Measurements from ENCODE around the gene ZBTB16.

The ZBTB16 gene, protein sequence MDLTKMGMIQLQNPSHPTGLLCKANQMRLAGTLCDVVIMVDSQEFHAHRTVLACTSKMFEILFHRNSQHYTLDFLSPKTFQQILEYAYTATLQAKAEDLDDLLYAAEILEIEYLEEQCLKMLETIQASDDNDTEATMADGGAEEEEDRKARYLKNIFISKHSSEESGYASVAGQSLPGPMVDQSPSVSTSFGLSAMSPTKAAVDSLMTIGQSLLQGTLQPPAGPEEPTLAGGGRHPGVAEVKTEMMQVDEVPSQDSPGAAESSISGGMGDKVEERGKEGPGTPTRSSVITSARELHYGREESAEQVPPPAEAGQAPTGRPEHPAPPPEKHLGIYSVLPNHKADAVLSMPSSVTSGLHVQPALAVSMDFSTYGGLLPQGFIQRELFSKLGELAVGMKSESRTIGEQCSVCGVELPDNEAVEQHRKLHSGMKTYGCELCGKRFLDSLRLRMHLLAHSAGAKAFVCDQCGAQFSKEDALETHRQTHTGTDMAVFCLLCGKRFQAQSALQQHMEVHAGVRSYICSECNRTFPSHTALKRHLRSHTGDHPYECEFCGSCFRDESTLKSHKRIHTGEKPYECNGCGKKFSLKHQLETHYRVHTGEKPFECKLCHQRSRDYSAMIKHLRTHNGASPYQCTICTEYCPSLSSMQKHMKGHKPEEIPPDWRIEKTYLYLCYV

GRCh38 chr11:114059278-114059983 is at the start of gene ZBTB16:
ZBTB16 (plus strand) TSS chr11:114059711; CDS start chr11:114063301, 3,590 bp downstream.
- peak; percentile 49 for DNase-seq

- no peak for DNase-seq
Observed at GRCh38 chr11:114010931-114011330, 48.6 kb upstream of the ZBTB16 start.

- no peak for DNase-seq
Observed at GRCh38 chr11:114011443-114011842, 48.1 kb upstream of the ZBTB16 start.

DNA sequence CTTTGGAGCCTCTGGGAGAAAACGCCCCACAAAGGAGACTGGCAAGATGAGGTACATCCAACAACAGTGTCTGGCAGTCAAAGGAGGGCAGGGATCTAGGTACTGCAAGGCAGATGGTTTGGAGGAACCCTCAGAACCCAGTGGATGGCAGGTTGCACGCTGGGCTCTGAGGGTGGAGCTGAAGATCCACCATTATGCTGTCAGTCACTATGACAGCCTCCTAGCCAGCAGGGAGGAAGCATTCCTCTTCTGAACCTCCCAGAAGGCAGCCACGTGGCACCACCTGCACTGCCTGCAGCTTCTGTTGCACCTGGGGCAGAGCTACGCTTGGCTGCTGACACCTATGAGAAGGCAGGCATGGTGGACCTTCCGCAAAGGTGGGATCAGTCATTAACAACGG is 44.4 kb upstream of the ZBTB16 start:
- DNase-seq, result no peak

DNA sequence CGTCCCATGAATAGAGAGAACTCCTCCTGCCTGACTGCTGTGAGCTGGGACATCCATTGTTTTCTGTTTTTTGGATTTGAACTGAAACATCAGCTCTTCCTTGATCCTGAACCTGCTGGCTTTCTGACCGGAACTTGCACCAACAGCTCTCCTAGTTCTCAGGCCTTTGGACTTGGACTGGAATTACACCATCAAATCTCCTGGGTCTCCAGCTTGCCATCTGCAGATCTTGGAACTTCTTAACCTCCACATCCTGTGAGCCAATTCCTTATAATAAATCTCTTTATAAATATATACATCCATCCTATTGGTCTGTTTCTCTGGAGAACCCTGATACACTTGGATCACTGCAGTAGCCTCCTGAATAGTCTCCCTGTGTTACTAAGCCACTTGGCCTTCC is 42.5 kb upstream of the ZBTB16 start:
- no peak for DNase-seq

GRCh38 chr11:114017723-114018122 is 41.8 kb upstream of the ZBTB16 start:
- no peak for DNase-seq

DNA sequence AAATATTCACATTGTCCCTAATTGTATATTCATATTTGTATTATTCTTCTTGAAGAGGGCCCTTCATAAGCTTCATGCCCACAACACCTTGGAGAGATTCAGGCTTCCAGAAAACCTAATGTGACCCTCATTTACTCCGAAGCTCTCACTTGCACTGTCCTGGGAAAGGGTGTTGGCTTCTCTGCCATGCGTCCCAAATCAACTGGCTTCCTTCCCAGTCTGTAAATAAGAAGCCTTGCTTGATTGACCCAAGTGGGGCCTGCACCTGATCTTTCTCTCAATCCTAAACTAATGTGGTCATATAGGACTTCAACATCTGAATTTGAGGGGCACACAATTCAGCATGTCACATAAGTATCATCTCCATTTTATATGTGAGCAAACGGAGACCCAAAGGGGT is 40.5 kb upstream of the ZBTB16 start:
- DNase-seq, result no peak

DNA sequence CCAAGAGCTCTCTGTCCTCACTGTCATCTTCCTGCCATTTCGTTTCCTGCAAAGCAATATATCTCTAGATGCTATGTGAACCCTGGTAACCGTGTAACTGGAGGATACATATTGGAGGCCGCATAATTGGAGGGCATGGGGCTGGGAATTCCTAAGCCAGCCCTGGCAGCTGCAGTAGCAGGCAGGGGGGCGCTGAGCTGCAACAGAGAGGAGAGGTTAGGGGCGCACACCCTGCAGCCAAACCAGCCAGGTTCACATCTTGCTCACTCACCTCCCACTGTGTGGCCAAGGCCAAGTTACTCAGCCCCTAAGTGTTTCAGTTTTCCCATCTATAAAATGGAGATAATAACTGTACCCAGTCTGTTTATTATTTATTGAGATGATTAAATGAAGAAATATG is 39.9 kb upstream of the ZBTB16 start:
- no peak for DNase-seq

- no peak for DNase-seq
Observed at GRCh38 chr11:114025329-114025907, 34.1 kb upstream of the ZBTB16 start.

- peak; percentile 32 for DNase-seq
Observed at GRCh38 chr11:114026355-114026754, 33.2 kb upstream of the ZBTB16 start.

DNA sequence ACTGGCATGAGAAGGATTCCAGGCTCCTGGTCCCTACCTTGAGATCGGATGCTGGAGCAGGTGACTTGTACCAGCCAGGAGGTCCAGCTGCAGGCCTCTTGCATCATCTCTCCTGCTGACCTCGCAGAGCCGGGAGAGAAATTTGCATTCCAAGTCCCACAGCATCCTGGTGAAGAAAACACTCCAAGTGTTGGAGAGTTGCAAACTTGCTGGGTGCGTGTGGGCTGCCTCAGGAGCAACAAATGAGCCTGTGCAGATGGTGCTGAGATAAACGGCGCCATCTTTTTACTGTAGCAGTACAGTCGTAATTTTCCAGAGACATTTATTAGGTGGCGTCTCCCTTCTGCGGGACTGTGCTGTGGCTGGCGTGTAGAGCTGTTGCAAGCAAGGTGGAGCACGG is 32.1 kb upstream of the ZBTB16 start:
- no peak for DNase-seq

DNA sequence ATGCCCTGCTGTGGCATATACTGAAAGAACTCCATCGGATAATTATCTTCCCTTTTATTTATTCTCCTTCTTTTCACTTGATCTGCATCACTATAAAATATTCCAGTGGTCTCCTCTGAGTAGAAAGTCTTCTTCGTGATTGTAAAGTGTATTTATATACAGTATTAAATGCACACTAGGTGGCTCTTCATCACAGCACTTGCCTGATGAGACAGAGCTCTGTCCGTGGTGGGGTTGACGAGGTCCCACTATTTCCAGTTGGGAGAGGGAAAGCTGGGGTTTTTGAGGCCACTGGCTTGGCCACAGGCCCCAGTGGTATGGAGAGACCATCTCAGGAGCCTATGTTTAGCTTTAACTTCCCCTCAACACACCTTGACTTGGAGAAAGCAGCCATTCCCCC is 31.6 kb upstream of the ZBTB16 start:
- DNase-seq, result no peak

DNA sequence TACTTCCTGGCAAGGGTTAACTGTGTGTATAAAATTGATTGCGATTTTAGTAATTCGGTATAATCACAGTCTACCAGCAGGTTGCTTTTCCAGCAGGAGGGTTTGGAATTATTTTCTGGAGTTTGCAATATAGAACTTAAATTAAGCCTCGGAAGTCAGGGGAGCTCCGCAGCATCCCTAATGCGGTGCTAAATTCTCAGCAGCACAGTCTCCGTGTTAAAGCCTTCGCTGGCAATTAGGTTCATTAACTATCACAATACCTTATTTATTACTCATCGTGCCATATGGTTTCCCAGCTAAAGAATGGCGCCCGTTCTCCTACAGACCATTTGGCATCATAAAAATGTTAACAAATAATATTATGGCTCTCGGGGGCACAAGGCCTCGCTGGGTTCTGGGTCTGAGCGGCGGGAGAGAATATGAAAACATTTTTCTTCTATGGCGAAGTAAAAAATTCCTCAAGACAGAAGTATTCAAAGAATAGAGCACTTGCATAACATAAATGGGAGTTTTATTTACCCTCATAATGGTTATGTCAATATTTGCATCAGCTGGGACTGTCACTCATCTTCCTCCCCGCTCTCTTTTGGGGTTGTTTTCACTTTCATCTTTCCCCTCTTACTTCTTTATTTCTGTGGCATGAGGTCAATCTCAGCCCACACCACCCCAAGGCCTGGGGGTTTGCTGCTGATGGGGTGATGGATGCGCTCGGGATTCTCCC is 28.1 kb upstream of the ZBTB16 start:
- DNase-seq, result no peak

GRCh38 chr11:114031967-114032320 is 27.6 kb upstream of the ZBTB16 start:
- DNase-seq, result no peak

DNA sequence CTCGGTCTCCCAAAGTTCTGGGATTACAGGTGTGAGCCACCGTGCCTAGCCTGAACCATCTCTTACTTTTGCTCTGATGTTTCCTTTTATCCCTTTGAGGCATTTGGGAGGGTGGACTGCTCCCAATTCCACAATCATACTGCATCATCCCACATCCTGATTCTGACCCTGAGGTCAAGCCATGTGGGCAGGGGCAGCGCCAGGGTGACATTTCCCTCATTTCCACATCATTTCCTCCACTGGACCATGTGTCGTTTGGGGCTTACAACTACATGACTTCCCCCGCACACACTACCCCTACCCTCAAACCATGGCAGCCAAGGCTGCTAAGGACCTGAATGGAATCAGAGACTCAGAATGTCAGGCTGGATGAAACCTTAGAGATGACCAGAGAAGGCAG is 26.4 kb upstream of the ZBTB16 start:
- DNase-seq, result no peak

DNA sequence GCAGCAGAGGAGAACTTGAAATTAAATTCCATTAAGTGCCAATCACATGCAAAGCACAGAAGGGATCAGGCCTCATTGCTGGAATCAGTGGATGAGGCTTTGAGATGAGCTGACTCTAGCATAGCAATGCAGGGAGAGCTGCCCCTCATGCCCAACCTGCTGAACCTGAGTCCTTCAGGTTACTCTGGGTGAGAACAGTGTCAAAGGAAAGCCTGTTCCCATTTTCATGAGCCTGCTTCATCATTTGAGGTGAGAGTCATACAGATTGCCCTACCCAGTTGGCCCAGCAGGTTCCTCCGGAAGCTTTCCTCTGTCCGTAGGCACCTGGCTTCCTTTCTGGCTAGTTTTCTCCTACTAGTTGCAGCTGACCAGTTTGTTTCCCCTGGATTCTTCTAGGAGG is 25.9 kb upstream of the ZBTB16 start:
- DNase-seq, result no peak

- no peak for DNase-seq
Observed at GRCh38 chr11:114034956-114035355, 24.6 kb upstream of the ZBTB16 start.

GRCh38 chr11:114036147-114036811 is 23.2 kb upstream of the ZBTB16 start:
- DNase-seq, result peak; percentile 62

DNA sequence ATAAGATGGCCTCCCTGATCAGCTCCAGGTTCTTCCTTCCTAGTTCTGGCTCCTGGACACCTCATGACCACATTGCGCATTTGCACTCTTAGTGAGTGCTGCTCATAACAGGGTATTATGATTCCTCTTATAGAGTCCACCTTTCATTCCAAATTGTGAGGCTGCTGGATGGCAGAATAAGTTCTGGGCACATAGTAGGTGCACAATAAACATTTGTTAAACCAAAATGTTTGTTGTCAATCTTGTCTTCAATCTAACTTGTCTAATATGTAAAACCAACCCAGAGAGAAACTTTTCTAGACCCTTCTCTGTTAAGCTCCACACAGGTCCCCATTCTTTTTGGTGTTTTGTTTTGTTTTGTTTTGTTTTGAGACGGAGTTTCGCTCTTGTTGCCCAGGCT is 22.6 kb upstream of the ZBTB16 start:
- no peak for DNase-seq

- DNase-seq, result no peak
Observed at GRCh38 chr11:114039551-114039950, 20.0 kb upstream of the ZBTB16 start.

- DNase-seq, result no peak
Observed at GRCh38 chr11:114040706-114041211, 18.8 kb upstream of the ZBTB16 start.

- DNase-seq, result no peak
Observed at GRCh38 chr11:114042234-114042633, 17.3 kb upstream of the ZBTB16 start.
